Measurements from ENCODE around the gene FBXO8.
A peak's percentile ranks its signal among the peaks of the same experiment; 100 is the strongest.
"Not testable (repeated sequence)": the region's sequence is repeated elsewhere in the genome, so short reads cannot be mapped to it uniquely, and the experiment has no call there.

FBXO8 gene

GRCh38 chr4:174266416-174266815, 17.1 kb downstream of the FBXO8 start:
- DNase-seq (ENCODE audit: low spot score in 2 of 2) (no peak), ATAC-seq (no peak)
- no peak overlapping the region for H3K4me3 Mint-ChIP-seq
- no peak overlapping the region for H3K27ac Mint-ChIP-seq
- peaks cover 15% of the 10 kb centered on the region for H3K36me3 Mint-ChIP-seq
- H3K9me3 Mint-ChIP-seq = no peaks in the 10 kb centered on the region
- peaks cover 7% of the 10 kb centered on the region for H3K4me1 Mint-ChIP-seq

GRCh38 chr4:174265916-174266315, 17.6 kb downstream of the FBXO8 start:
- Mint-ChIP-seq H3K4me3 (no peak overlapping the region), H3K4me1 (peaks cover 2% of the 10 kb centered on the region), H3K36me3 (peaks cover 20% of the 10 kb centered on the region), H3K27ac (no peak overlapping the region), H3K9me3 (no peaks in the 10 kb centered on the region)
- ATAC-seq = no peak
- DNase-seq (ENCODE audit: low spot score in 2 of 2) = no peak

GRCh38 chr4:174263445-174263736, 20.1 kb downstream of the FBXO8 start:
- Mint-ChIP-seq H3K27ac (no peak overlapping the region), H3K9me3 (no peaks in the 10 kb centered on the region), H3K36me3 (peaks cover 35% of the 10 kb centered on the region), H3K4me1 (no peaks in the 10 kb centered on the region), H3K4me3 (no peak overlapping the region)
- DNase-seq (ENCODE audit: low spot score in 2 of 2) (no peak), ATAC-seq (no peak)

GRCh38 chr4:174262624-174263444, 20.6 kb downstream of the FBXO8 start:
- ATAC-seq (no peak), DNase-seq (ENCODE audit: low spot score in 2 of 2) (no peak)
- Mint-ChIP-seq H3K4me3 (no peak overlapping the region), H3K27ac (no peak overlapping the region), H3K4me1 (no peaks in the 10 kb centered on the region), H3K9me3 (no peaks in the 10 kb centered on the region), H3K36me3 (peaks cover 40% of the 10 kb centered on the region)

- H3K36me3 Mint-ChIP-seq = peaks cover 42% of the 10 kb centered on the region
- not testable (repeated sequence) for H3K27ac Mint-ChIP-seq; H3K4me3 Mint-ChIP-seq; H3K4me1 Mint-ChIP-seq; H3K9me3 Mint-ChIP-seq; DNase-seq (ENCODE audit: low spot score in 2 of 2); ATAC-seq
Measured at GRCh38 chr4:174261432-174261831, 22.0 kb downstream of the FBXO8 start.

- H3K36me3 Mint-ChIP-seq = peaks cover 42% of the 10 kb centered on the region
- DNase-seq (ENCODE audit: low spot score in 2 of 2) = no peak
- H3K27ac Mint-ChIP-seq = no peak overlapping the region
- H3K4me3 Mint-ChIP-seq = no peak overlapping the region
- no peak for ATAC-seq
- H3K4me1 Mint-ChIP-seq = no peaks in the 10 kb centered on the region
- no peaks in the 10 kb centered on the region for H3K9me3 Mint-ChIP-seq
Measured at GRCh38 chr4:174260099-174260498, 23.4 kb downstream of the FBXO8 start.

GRCh38 chr4:174259580-174259979, 23.9 kb downstream of the FBXO8 start:
- Mint-ChIP-seq H3K4me3 (no peak overlapping the region), H3K36me3 (peaks cover 42% of the 10 kb centered on the region), H3K9me3 (no peaks in the 10 kb centered on the region), H3K4me1 (no peaks in the 10 kb centered on the region), H3K27ac (no peak overlapping the region)
- DNase-seq (ENCODE audit: low spot score in 2 of 2) (no peak), ATAC-seq (no peak)

- Mint-ChIP-seq H3K9me3 (no peaks in the 10 kb centered on the region), H3K27ac (no peak overlapping the region), H3K4me1 (no peaks in the 10 kb centered on the region), H3K36me3 (peaks cover 25% of the 10 kb centered on the region), H3K4me3 (no peak overlapping the region)
- ATAC-seq (no peak), DNase-seq (ENCODE audit: low spot score in 2 of 2) (no peak)
Measured at GRCh38 chr4:174256277-174256713, 27.2 kb downstream of the FBXO8 start.

- Mint-ChIP-seq H3K36me3 (peaks cover 20% of the 10 kb centered on the region), H3K4me3 (no peak overlapping the region), H3K9me3 (no peaks in the 10 kb centered on the region), H3K4me1 (no peaks in the 10 kb centered on the region), H3K27ac (no peak overlapping the region)
- ATAC-seq (no peak), DNase-seq (ENCODE audit: low spot score in 2 of 2) (no peak)
Measured at GRCh38 chr4:174255786-174256185, 27.7 kb downstream of the FBXO8 start.

GRCh38 chr4:174255374-174255773, 28.1 kb downstream of the FBXO8 start:
- Mint-ChIP-seq H3K4me3 (no peak overlapping the region), H3K36me3 (peaks cover 19% of the 10 kb centered on the region), H3K4me1 (no peaks in the 10 kb centered on the region), H3K9me3 (no peaks in the 10 kb centered on the region), H3K27ac (no peak overlapping the region)
- DNase-seq (ENCODE audit: low spot score in 2 of 2) (no peak), ATAC-seq (no peak)

GRCh38 chr4:174254613-174255012, 28.9 kb downstream of the FBXO8 start:
- ATAC-seq (no peak), DNase-seq (ENCODE audit: low spot score in 2 of 2) (no peak)
- no peak overlapping the region for H3K27ac Mint-ChIP-seq
- H3K4me1 Mint-ChIP-seq = no peaks in the 10 kb centered on the region
- no peak overlapping the region for H3K4me3 Mint-ChIP-seq
- peaks cover 19% of the 10 kb centered on the region for H3K36me3 Mint-ChIP-seq
- no peaks in the 10 kb centered on the region for H3K9me3 Mint-ChIP-seq

- ATAC-seq = no peak
- no peak overlapping the region for H3K4me3 Mint-ChIP-seq
- H3K4me1 Mint-ChIP-seq = no peaks in the 10 kb centered on the region
Measured at GRCh38 chr4:174252412-174252811, 31.1 kb downstream of the FBXO8 start.

GRCh38 chr4:174248407-174248806, 35.1 kb downstream of the FBXO8 start:
- H3K4me3 Mint-ChIP-seq = no peak overlapping the region
- DNase-seq (ENCODE audit: low spot score in 2 of 2) = no peak
- no peaks in the 10 kb centered on the region for H3K36me3 Mint-ChIP-seq
- no peak for ATAC-seq
- no peaks in the 10 kb centered on the region for H3K4me1 Mint-ChIP-seq
- no peaks in the 10 kb centered on the region for H3K9me3 Mint-ChIP-seq
- H3K27ac Mint-ChIP-seq = no peak overlapping the region

More at GRCh38 chr4:174252412-174252811, 31.1 kb downstream of the FBXO8 start:
- Mint-ChIP-seq H3K36me3 (no peaks in the 10 kb centered on the region), H3K27ac (no peak overlapping the region), H3K9me3 (no peaks in the 10 kb centered on the region)
- no peak for DNase-seq (ENCODE audit: low spot score in 2 of 2)

GRCh38 chr4:174245714-174246113, 37.8 kb downstream of the FBXO8 start:
- DNase-seq (ENCODE audit: low spot score in 2 of 2) (no peak), ATAC-seq (no peak)
- H3K4me1 Mint-ChIP-seq = no peaks in the 10 kb centered on the region
- no peak overlapping the region for H3K27ac Mint-ChIP-seq
- peaks cover 4% of the 10 kb centered on the region for H3K36me3 Mint-ChIP-seq
- H3K9me3 Mint-ChIP-seq = no peaks in the 10 kb centered on the region
- H3K4me3 Mint-ChIP-seq = no peak overlapping the region

GRCh38 chr4:174244441-174244840, 39.0 kb downstream of the FBXO8 start:
- DNase-seq (ENCODE audit: low spot score in 2 of 2) (no peak), ATAC-seq (peak; percentile 81)
- H3K4me1 Mint-ChIP-seq = no peaks in the 10 kb centered on the region
- H3K9me3 Mint-ChIP-seq = no peaks in the 10 kb centered on the region
- peaks cover 16% of the 10 kb centered on the region for H3K36me3 Mint-ChIP-seq
- no peak overlapping the region for H3K27ac Mint-ChIP-seq
- H3K4me3 Mint-ChIP-seq = no peak overlapping the region

- H3K36me3 Mint-ChIP-seq = peaks cover 36% of the 10 kb centered on the region
- H3K9me3 Mint-ChIP-seq = no peaks in the 10 kb centered on the region
- H3K27ac Mint-ChIP-seq = no peak overlapping the region
- no peak for ATAC-seq
- H3K4me3 Mint-ChIP-seq = no peak overlapping the region
- H3K4me1 Mint-ChIP-seq = no peaks in the 10 kb centered on the region
- DNase-seq (ENCODE audit: low spot score in 2 of 2) = no peak
Measured at GRCh38 chr4:174241162-174241561, 42.3 kb downstream of the FBXO8 start.
